Esophagus muscularis mucosa (tissue), 3 donors: ENCODE results near the gene COL5A2.

Experiments
- POLR2AphosphoS5 ChIP-seq, 2 donors: sonication (generic); formaldehyde crosslinking; IDR thresholded peaks; one replicate each; pipeline ENCODE4 v1.6.1; 2017; ENCODE audit warnings: antibody characterized with exemption in 2 of 2
- TF ChIP-seq, protein P1 (sequence below), 3 experiments: fragments of 200-600 bp in 2 of 3; fragments of 450-650 bp in 1 of 3; sonication (generic) in 2 of 3; IDR thresholded peaks; one replicate each; pipeline ENCODE4 v1.5.1; 2017 to 2019; ENCODE audit warnings: antibody characterized with exemption in 3 of 3, mild to moderate bottlenecking in 2 of 3, moderate library complexity in 1 of 3

DNA sequence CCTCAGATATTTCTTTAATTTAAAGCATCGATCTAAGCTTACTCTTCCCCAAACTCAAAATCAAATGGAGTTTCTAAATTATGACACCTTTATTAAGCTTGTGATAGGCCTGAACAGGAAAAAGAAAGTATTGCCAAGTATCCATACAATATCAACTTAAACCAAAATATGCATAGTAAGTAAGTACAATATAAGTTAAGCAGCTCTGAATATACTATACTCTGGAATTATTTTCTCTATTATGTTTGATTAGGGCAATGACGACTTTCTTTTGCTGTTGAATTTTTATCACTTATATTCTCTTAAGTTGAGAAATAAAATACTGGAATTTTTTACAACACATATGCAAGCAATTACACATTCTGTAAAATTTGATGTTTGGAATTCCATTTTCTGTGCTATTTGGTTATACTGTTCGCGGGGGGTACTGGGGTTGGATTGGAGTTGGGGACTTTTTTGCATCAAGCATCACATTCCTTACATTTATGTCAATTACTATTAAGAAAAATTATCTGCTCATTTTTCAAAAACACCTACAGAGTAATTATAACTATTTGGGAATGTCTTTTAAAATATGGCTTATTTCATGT is 2.2 kb downstream of the COL5A2 start:
- TF ChIP-seq, protein P1, sequence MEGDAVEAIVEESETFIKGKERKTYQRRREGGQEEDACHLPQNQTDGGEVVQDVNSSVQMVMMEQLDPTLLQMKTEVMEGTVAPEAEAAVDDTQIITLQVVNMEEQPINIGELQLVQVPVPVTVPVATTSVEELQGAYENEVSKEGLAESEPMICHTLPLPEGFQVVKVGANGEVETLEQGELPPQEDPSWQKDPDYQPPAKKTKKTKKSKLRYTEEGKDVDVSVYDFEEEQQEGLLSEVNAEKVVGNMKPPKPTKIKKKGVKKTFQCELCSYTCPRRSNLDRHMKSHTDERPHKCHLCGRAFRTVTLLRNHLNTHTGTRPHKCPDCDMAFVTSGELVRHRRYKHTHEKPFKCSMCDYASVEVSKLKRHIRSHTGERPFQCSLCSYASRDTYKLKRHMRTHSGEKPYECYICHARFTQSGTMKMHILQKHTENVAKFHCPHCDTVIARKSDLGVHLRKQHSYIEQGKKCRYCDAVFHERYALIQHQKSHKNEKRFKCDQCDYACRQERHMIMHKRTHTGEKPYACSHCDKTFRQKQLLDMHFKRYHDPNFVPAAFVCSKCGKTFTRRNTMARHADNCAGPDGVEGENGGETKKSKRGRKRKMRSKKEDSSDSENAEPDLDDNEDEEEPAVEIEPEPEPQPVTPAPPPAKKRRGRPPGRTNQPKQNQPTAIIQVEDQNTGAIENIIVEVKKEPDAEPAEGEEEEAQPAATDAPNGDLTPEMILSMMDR (IDR thresholded peaks at IDR 0.05), result no peak
- TF ChIP-seq POLR2AphosphoS5 (IDR thresholded peaks at IDR 0.05), result no peak
